Measurements from ENCODE around the gene PLXDC2.

The PLXDC2 gene

DNA sequence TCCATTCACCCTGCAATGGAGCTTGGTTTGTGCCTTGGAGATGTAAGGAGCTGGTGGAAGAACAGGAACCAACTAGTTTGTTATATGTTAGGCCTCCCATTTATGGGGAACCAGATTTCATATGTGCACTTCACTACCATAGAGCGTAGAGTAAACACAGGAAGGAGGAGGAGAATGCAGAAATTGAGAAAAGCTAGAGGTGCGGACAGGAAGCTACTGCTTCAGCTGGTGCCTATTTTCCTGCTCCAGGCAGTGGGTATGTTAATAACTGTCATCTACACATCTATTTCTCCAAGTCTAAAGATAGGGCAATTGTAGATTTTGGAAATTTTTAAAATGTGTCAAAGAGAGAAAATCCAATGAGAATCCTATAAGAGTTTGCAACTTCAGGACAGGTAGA lies 482.2 kb downstream of the PLXDC2 start:
- no peak for DNase-seq

DNA sequence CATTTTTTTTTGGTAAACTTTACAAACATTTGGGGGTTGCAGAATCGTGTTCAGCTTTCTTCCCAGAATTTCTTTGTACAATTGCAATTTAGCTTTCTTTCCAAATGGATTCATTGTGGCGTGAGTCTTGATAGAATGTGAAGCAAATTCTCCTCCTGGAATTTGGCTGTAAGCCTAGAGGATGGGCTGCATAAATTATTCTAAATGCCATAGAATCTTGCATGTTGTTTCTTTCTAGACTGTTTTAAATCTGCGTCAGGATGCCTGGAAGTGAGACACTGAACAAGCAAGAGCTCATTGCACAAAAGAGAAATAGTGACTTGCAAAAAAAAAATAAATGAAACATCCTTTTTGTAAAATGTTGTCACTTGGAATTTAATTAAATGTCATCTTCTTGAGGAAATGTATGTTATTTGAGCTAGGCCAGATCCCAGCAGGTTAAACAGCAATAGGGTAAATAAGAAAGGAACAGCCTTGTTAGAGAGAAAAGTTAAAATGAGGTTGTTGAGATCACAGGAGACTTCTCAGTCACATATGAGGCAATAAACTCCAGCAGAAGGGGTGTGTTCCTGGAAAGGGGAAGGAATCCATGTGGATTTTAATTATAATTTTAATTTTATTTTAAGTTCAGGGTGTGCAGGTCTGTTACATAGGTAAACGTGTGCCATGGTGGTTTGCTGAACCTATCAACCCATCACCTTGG lies 483.0 kb downstream of the PLXDC2 start:
- no peak for DNase-seq

DNA sequence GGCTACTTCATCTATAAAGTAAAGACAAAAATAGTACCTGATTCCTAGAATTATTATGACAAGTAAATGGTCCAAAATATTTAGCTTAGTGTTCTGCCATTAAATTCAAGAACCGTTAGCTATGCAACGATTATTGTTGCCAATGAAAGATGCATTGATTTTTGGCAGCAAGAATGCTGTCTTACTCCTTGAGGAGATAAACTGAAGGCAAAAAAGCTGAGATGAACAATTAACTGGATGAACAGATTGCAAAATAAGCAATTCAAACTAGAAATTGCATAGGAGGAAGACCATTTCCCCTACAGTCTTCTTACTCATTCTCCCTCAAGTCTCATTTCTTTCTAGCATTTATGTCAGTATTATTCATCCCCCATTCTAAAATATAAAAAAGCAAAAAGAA lies 484.5 kb downstream of the PLXDC2 start:
- no peak for DNase-seq

DNA sequence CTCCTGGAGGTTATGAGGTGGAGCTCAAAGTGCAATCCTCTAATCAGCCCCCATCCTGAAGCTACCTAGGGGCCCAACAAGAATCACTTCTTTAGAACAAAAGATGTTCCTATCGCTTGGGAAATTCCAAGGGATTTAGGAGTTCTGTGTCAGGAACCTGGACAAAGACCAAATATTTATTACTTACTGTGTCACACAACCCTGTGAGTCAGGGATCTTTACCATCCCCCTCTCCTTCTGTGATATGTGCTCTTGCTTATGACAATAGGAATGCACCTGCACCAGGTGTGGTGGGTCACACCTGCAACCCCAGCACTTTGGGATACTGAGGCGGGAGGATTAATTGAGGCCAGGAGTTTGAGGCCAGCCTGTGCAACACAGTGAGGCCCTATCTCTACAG lies 485.8 kb downstream of the PLXDC2 start:
- DNase-seq = no peak

DNA sequence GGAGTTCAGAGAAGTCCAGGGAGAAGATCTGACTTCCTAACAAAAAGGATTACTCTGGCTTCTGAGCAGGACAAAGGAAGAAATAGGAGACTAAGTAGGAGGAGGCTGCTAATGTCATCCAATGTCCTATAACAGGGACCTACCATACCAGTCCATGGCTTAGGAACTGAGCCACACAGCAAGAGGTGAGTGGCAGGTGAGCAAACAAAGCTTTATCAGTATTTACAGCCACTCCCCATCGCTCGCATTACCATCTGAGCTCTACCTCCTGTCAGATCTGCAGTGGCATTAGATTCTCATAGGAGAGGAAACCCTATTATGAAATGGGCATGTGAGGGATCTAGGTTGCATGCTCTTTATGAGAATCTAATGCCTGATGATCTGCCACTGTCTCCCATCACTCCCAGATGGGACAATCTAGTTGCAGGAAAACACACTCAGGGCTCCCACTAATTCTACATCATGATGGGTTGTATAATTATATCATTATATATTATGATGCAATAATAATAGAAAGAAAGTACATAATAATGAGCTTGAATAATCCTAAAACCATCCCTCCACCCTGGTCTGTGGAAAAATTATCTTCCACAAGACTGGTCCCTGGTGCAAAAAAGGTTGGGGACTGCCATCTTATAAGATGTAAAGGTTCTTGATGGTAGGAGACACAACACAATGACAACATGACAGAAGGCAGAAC lies 487.4 kb downstream of the PLXDC2 start:
- DNase-seq = no peak

DNA sequence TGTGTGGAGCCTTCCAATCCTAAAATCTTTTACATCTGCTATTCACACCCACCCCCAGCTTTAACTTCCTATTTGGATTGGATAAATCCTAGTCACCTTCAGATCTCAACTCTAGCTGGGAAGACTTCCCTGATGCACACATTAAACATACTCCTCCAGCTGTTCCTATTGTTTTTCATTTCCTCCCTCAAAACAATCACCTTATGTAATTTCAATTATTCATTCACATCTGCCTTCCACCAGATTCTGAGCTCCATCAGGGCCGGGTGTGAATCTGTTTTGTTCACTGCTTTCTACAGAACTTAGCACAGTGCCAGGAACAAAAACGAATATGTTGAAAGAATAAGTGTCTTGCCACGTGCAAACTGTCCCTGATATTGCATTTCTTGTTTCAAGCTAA lies 497.4 kb downstream of the PLXDC2 start:
- no peak for DNase-seq

DNA sequence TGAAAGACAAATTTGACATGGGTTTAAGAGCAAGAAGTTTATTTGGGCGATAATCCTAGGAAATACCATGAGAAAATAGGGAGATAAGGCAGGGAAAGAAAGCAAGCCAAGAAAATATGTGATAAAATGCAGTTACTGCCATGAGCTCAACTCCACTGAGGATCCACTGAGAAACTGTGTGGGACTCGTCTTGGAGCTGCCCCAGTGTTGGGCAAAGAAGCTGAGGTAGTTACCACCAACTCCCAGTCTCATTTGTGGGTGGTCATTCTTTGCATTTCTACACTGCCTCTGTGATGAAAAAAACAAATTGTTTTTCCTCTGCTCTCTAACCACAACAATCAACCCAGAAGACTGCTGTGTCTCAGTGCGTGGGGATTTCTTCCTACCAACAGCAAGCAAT lies 498.2 kb downstream of the PLXDC2 start:
- DNase-seq = no peak

DNA sequence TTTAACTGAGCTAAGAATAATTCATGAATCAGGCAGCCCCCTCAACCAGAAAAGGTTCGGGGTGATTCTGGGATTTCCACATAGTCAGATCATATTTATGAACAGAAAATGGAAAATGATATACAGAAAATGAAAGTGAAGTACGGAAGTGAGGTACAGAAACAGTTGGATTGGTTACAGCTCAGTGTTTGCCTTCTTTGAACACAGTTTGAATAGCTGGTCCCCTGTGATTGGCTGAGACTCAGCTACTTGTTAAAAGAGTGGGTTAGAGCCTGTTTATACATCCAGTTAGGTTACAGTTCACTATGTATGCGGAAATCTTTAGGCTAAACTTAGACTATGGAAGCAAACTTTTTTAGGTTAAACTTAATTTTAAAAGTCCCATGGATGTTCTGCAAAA lies 511.7 kb downstream of the PLXDC2 start:
- DNase-seq = no peak

DNA sequence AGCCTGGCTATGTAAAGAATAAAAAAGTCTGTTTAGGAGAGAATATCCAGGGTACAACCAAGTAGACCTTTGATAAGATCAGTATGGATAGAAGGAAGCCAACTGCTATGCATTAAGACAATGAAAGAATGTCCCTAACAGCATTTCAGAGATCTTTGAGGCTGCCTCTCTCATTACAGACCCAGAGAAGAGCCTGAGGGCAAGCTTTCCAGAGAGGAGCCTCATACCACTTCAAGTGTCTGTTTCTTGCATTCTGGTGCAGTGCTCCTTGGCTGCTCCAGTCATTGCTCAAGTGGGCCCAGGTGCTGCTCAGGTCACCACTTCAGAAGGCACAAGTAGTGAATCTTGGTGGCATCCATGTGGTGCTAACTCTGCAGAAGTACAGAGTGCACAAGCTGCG lies 514.0 kb downstream of the PLXDC2 start:
- no peak for DNase-seq

DNA sequence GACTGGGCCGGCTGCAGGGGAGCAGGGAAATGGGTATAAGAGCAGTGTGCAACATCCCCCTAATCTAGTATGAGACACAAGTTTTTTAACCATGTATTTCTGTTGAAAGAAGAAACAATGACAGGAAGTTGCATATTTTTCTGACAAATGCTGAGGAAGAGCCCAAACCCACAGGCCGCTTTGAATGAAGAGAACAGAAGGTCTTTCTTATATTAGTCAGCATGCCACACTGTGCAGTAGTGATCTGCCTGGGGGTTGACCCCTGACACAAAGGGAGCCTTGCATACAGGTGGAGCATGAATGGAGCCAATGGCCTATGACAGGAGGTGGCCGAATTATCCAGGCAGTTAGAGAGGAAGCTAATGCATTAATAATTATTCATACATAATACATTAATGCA lies 518.3 kb downstream of the PLXDC2 start:
- DNase-seq = no peak
